Measurements from ENCODE around the gene KRTAP10-11. TPM values are rescaled to one million over a fixed set of nuclear protein-coding genes. Genes with fewer than 3 reads are reported as not detected.

Gene KRTAP10-11
- total and polyA plus RNA-seq, 2 donors (not counting 1 experiment from before 2014, with no cell fraction given), result not detected

- Histone ChIP-seq H2AFZ (ENCODE audit: low read length) (no peak within 1 kb of the TSS), H3K4me3 (replicated peaks in 1 of 4; ENCODE audit: control extremely low read depth in 1 of 4, insufficient read depth in 1 of 4, low read depth in 3 of 4, low read length in 4 of 4) (no peak within 1 kb of the TSS), H3K79me2 (ENCODE audit: control insufficient read depth, insufficient read depth, low read length) (no peaks in the 10 kb centered on the region), H3K9me3 (ENCODE audit: control insufficient read depth, insufficient read depth, low read depth, low read length) (no peaks in the 10 kb centered on the region), H3K4me1 (ENCODE audit: control insufficient read depth, extremely low read depth, insufficient read depth, low read length) (no peaks in the 10 kb centered on the region), H3K4me2 (ENCODE audit: extremely low read depth, insufficient read depth, low read length) (no peak within 1 kb of the TSS), H3K27ac (ENCODE audit: insufficient read depth, low read length) (no peak within 1 kb of the TSS), H4K20me1 (ENCODE audit: control insufficient read depth, extremely low read depth, insufficient read depth, low read length) (no peaks in the 10 kb centered on the region), H3K27me3 (ENCODE audit: control insufficient read depth, insufficient read depth, low read length) (no peaks in the 10 kb centered on the region), H3K36me3 (ENCODE audit: control insufficient read depth, insufficient read depth, low read length) (no peaks in the 10 kb centered on the region), H3K9ac (ENCODE audit: insufficient read depth, low read length) (no peak within 1 kb of the TSS)
- no peak for DNase-seq (ENCODE audit: low read depth in 2 of 2)
- TF ChIP-seq, protein P1, sequence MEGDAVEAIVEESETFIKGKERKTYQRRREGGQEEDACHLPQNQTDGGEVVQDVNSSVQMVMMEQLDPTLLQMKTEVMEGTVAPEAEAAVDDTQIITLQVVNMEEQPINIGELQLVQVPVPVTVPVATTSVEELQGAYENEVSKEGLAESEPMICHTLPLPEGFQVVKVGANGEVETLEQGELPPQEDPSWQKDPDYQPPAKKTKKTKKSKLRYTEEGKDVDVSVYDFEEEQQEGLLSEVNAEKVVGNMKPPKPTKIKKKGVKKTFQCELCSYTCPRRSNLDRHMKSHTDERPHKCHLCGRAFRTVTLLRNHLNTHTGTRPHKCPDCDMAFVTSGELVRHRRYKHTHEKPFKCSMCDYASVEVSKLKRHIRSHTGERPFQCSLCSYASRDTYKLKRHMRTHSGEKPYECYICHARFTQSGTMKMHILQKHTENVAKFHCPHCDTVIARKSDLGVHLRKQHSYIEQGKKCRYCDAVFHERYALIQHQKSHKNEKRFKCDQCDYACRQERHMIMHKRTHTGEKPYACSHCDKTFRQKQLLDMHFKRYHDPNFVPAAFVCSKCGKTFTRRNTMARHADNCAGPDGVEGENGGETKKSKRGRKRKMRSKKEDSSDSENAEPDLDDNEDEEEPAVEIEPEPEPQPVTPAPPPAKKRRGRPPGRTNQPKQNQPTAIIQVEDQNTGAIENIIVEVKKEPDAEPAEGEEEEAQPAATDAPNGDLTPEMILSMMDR (conservative IDR thresholded peaks at IDR 0.05 in 1 of 2, IDR thresholded peaks at IDR 0.05 in 1 of 2; ENCODE audit: low read depth in 1 of 2, low read length in 2 of 2), result no peak
- no peak for TF ChIP-seq EZH2 (IDR thresholded peaks at IDR 0.05; ENCODE audit: low read length, missing control alignments)
Measured at GRCh38 chr21:44681861-44682579, 35.8 kb downstream of the KRTAP10-11 start, which contains the start of gene KRTAP12-1. Gene KRTAP12-1 (minus strand): TSS chr21:44682163. CDS start chr21:44682123, 40 bp downstream.

DNA sequence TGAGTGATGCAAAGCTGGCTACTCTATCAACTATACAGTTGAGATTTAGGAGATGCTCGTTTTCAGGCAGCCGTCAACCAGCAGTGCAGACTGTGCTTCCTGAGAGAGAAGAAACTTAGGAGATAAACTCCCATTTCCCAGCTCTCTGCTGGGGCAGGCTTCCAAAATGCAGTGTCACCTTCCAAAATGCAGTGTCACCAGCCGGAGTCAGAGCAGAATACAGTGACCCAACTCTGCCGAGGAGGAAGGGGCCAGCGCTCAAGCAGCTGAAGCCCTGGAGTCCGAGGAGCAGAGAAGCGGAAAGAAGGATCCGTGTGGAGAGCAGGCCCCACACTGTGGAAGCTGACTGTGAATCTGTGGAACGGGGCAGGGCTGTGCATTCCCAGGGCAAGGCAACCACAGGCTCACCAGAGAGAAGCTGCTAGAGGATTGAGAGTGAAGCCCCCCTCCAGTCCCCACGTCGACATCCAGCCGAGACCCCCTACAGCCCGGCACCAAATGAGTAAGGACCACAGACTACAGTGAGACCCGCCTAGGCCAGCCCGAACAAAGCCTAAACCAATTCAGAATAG, 36.5 kb downstream of the KRTAP10-11 start:
- Histone ChIP-seq H3K27me3 (ENCODE audit: control insufficient read depth, insufficient read depth, low read length) (peaks cover 2% of the 10 kb centered on the region), H4K20me1 (ENCODE audit: control insufficient read depth, extremely low read depth, insufficient read depth, low read length) (no peaks in the 10 kb centered on the region)
- no peak for DNase-seq (ENCODE audit: low read depth in 2 of 2)

DNA sequence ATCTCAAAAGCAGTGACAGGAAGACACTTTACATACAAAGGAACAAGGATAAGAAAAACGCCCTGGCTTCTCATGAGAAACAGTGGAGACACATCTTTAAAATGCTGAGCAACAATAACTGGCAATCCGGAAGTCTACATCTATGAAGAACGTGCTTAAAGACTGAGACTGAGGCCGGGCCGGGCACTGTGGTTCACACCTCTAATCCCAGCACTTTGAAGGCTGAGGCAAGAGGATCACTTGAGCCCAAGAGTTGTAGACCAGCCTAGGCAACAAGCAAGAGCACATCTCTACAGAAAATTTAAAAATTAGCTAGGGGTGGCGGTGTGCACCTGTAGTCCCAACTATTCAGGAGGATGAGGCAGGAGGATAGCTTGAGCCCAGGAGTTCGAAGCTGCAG, 37.9 kb downstream of the KRTAP10-11 start:
- H2AFZ ChIP-seq (ENCODE audit: low read length), result no peak overlapping the region
- TF ChIP-seq, protein P1 (conservative IDR thresholded peaks at IDR 0.05 in 1 of 2, IDR thresholded peaks at IDR 0.05 in 1 of 2; ENCODE audit: low read depth in 1 of 2, low read length in 2 of 2), result no peak
- no peak for TF ChIP-seq EZH2 (IDR thresholded peaks at IDR 0.05; ENCODE audit: low read length, missing control alignments)
- H3K27ac ChIP-seq (ENCODE audit: insufficient read depth, low read length), result no peak overlapping the region
- H3K4me3 ChIP-seq (replicated peaks in 1 of 4; ENCODE audit: control extremely low read depth in 1 of 4, insufficient read depth in 1 of 4, low read depth in 3 of 4, low read length in 4 of 4), result no peak overlapping the region
- no peaks in the 10 kb centered on the region for H3K9me3 ChIP-seq (ENCODE audit: control insufficient read depth, insufficient read depth, low read depth, low read length)
- no peaks in the 10 kb centered on the region for H3K79me2 ChIP-seq (ENCODE audit: control insufficient read depth, insufficient read depth, low read length)
- DNase-seq (ENCODE audit: low read depth in 2 of 2), result no peak
- H4K20me1 ChIP-seq (ENCODE audit: control insufficient read depth, extremely low read depth, insufficient read depth, low read length), result no peaks in the 10 kb centered on the region
- H3K27me3 ChIP-seq (ENCODE audit: control insufficient read depth, insufficient read depth, low read length), result peaks cover 4% of the 10 kb centered on the region
- no peaks in the 10 kb centered on the region for H3K4me1 ChIP-seq (ENCODE audit: control insufficient read depth, extremely low read depth, insufficient read depth, low read length)
- no peaks in the 10 kb centered on the region for H3K36me3 ChIP-seq (ENCODE audit: control insufficient read depth, insufficient read depth, low read length)
- no peak overlapping the region for H3K4me2 ChIP-seq (ENCODE audit: extremely low read depth, insufficient read depth, low read length)
- no peak overlapping the region for H3K9ac ChIP-seq (ENCODE audit: insufficient read depth, low read length)

More for the DNA sequence above, 36.5 kb downstream of the KRTAP10-11 start:
- Histone ChIP-seq H3K9me3 (ENCODE audit: control insufficient read depth, insufficient read depth, low read depth, low read length) (no peaks in the 10 kb centered on the region), H3K27ac (ENCODE audit: insufficient read depth, low read length) (no peak overlapping the region), H2AFZ (ENCODE audit: low read length) (no peak overlapping the region), H3K36me3 (ENCODE audit: control insufficient read depth, insufficient read depth, low read length) (no peaks in the 10 kb centered on the region), H3K79me2 (ENCODE audit: control insufficient read depth, insufficient read depth, low read length) (no peaks in the 10 kb centered on the region), H3K4me3 (replicated peaks in 1 of 4; ENCODE audit: control extremely low read depth in 1 of 4, insufficient read depth in 1 of 4, low read depth in 3 of 4, low read length in 4 of 4) (no peak overlapping the region), H3K4me2 (ENCODE audit: extremely low read depth, insufficient read depth, low read length) (no peak overlapping the region), H3K9ac (ENCODE audit: insufficient read depth, low read length) (no peak overlapping the region), H3K4me1 (ENCODE audit: control insufficient read depth, extremely low read depth, insufficient read depth, low read length) (no peaks in the 10 kb centered on the region)
- TF ChIP-seq, protein P1 (conservative IDR thresholded peaks at IDR 0.05 in 1 of 2, IDR thresholded peaks at IDR 0.05 in 1 of 2; ENCODE audit: low read depth in 1 of 2, low read length in 2 of 2), result no peak
- TF ChIP-seq EZH2 (IDR thresholded peaks at IDR 0.05; ENCODE audit: low read length, missing control alignments), result no peak

Measured in fibroblast of lung (primary cell).